HEK293 (cell line): ENCODE results near the gene CDC42EP2.

Experiments used
- CTCF ChIA-PET: fragments of 350-600 bp; formaldehyde crosslinking; extraction: SDS; loops from one replicate; lab custom pipeline; 2021; ENCODE audit warnings: antibody characterized with exemption; lab: Yijun Ruan, JAX
- POLR2A ChIA-PET: fragments of 300-600 bp; formaldehyde crosslinking; extraction: SDS; loops from one replicate; lab custom pipeline; 2020; ENCODE audit warnings: antibody characterized with exemption, inconsistent platforms; lab: Yijun Ruan, JAX
- H3K27ac ChIP-seq: fragments of 200-500 bp; sonication (Bioruptor generic); 2 replicates; pipeline ENCODE4 v1.5.1; 2014; ENCODE audit warnings: low read depth, low read length, control low read depth, inconsistent platforms; ENCODE audit errors: extremely low read depth
- H3K36me3 ChIP-seq, 2 experiments: fragments of 200-500 bp in 1 of 2; sonication (Bioruptor generic) in 1 of 2; 1 replicate in 1 of 2; 2 replicates in 1 of 2; pipeline ENCODE4 v1.5.1; 2014 to 2017; ENCODE audit warnings: inconsistent platforms in 2 of 2, low read length in 2 of 2; ENCODE audit not compliant: control insufficient read depth in 2 of 2, insufficient read depth in 1 of 2
- H3K4me1 ChIP-seq: fragments of 200-500 bp; sonication (Bioruptor generic); 2 replicates; pipeline ENCODE4 v1.5.1; 2014; ENCODE audit warnings: mild to moderate bottlenecking, low read length, inconsistent platforms; ENCODE audit not compliant: control insufficient read depth, insufficient read depth
- H3K4me3 ChIP-seq: 2 replicates; pipeline ENCODE4 v1.5.1; 2011; ENCODE audit warnings: low read depth, mild to moderate bottlenecking, control low read depth, low read length, moderate library complexity
- H3K9me3 ChIP-seq: fragments of 200-500 bp; sonication (Bioruptor generic); 2 replicates; pipeline ENCODE4 v1.5.1; 2014; ENCODE audit warnings: low read depth, low read length, inconsistent platforms; ENCODE audit not compliant: control insufficient read depth, insufficient read depth
- MZF1 ChIP-seq: fragments of 450-650 bp; formaldehyde crosslinking; IDR thresholded peaks from 2 replicates; pipeline ENCODE4 v1.5.1; 2017; ENCODE audit warnings: missing biosample characterization, missing genetic modification characterization, borderline replicate concordance
- PRDM2 ChIP-seq: fragments of 450-650 bp; formaldehyde crosslinking; IDR thresholded peaks from 2 replicates; pipeline ENCODE4 v1.5.1; 2016; ENCODE audit warnings: missing biosample characterization, missing genetic modification characterization, borderline replicate concordance
- RBAK ChIP-seq: fragments of 450-650 bp; formaldehyde crosslinking; IDR thresholded peaks from 2 replicates; pipeline ENCODE4 v1.5.1; 2016; ENCODE audit warnings: missing biosample characterization, missing genetic modification characterization
- SCRT1 ChIP-seq: fragments of 450-650 bp; formaldehyde crosslinking; IDR thresholded peaks from 2 replicates; pipeline ENCODE4 v1.5.1; 2016; ENCODE audit warnings: missing biosample characterization, missing genetic modification characterization, borderline replicate concordance
- SCRT2 ChIP-seq: fragments of 450-650 bp; formaldehyde crosslinking; IDR thresholded peaks from 2 replicates; pipeline ENCODE4 v1.5.1; 2016; ENCODE audit warnings: missing biosample characterization, missing genetic modification characterization
- ZBTB7A ChIP-seq: fragments of 450-650 bp; formaldehyde crosslinking; IDR thresholded peaks from 2 replicates; pipeline ENCODE4 v1.5.1; 2016; ENCODE audit warnings: low read depth, missing biosample characterization, missing genetic modification characterization
- ZNF433 ChIP-seq: fragments of 450-650 bp; formaldehyde crosslinking; IDR thresholded peaks from 2 replicates; pipeline ENCODE4 v1.5.1; 2016; ENCODE audit warnings: missing biosample characterization, missing genetic modification characterization, low read depth
- ZNF514 ChIP-seq: fragments of 450-650 bp; formaldehyde crosslinking; IDR thresholded peaks from 2 replicates; pipeline ENCODE4 v1.5.1; 2016; ENCODE audit warnings: missing biosample characterization, missing genetic modification characterization
- ZNF560 ChIP-seq: fragments of 450-650 bp; formaldehyde crosslinking; IDR thresholded peaks from 2 replicates; pipeline ENCODE4 v1.5.1; 2017; ENCODE audit warnings: missing biosample characterization, missing genetic modification characterization, borderline replicate concordance
- ZNF561 ChIP-seq: fragments of 450-650 bp; IDR thresholded peaks from 2 replicates; pipeline ENCODE4 v1.5.1; 2018; ENCODE audit warnings: missing biosample characterization, missing genetic modification characterization, borderline replicate concordance
- ZNF621 ChIP-seq: fragments of 450-650 bp; formaldehyde crosslinking; IDR thresholded peaks from 2 replicates; pipeline ENCODE4 v1.5.1; 2017; ENCODE audit warnings: missing biosample characterization, missing genetic modification characterization
- ZNF677 ChIP-seq: fragments of 450-650 bp; IDR thresholded peaks from 2 replicates; pipeline ENCODE4 v1.5.0; 2018; ENCODE audit warnings: missing biosample characterization, mild to moderate bottlenecking, missing genetic modification characterization, moderate library complexity
- ZNF792 ChIP-seq: fragments of 450-650 bp; formaldehyde crosslinking; IDR thresholded peaks from 2 replicates; pipeline ENCODE4 v1.5.1; 2016; ENCODE audit warnings: missing biosample characterization, missing genetic modification characterization
- TF ChIP-seq, protein P1 (sequence below): fragments of 450-650 bp; formaldehyde crosslinking; IDR thresholded peaks from 2 replicates; pipeline ENCODE4 v1.5.1; 2016; ENCODE audit warnings: missing biosample characterization, missing genetic modification characterization, borderline replicate concordance
- TF ChIP-seq, protein P2 (sequence below): fragments of 450-650 bp; IDR thresholded peaks from 2 replicates; pipeline ENCODE4 v1.5.1; 2018; ENCODE audit warnings: missing biosample characterization, missing genetic modification characterization
- TF ChIP-seq, protein P3 (sequence below): fragments of 450-650 bp; formaldehyde crosslinking; IDR thresholded peaks from 2 replicates; pipeline ENCODE4 v1.5.1; 2016; ENCODE audit warnings: missing biosample characterization, missing genetic modification characterization

Gene CDC42EP2

DNA sequence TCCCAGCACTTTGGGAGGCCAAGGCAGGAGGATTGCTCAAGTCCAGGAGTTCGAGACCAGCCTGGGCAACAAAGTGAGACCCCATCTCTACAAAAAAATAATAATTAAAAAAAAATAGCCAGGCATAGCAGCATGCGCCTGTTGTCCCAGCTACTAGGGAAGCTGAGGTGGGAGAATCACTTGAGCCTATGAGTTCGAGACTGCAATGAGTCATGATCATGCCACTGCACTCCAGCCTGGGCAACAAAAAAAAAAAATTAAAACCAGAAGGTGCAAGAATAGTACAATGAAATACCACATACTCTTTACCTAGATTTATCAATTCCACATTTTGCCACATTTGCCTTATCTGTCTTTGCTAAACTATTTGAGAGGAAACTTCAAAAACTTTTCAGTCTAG, 27.2 kb downstream of the CDC42EP2 start:
- TF ChIP-seq ZNF792 (tag by site-specific recombination): no peak
- no peak for TF ChIP-seq ZNF560 (tag by site-specific recombination)
- TF ChIP-seq PRDM2: no peak
- TF ChIP-seq ZNF433 (tag by site-specific recombination): no peak
- TF ChIP-seq MZF1 (tag by site-specific recombination): no peak
- TF ChIP-seq ZBTB7A: no peak
- no peak for TF ChIP-seq RBAK (tag by site-specific recombination)
- TF ChIP-seq, protein P1, sequence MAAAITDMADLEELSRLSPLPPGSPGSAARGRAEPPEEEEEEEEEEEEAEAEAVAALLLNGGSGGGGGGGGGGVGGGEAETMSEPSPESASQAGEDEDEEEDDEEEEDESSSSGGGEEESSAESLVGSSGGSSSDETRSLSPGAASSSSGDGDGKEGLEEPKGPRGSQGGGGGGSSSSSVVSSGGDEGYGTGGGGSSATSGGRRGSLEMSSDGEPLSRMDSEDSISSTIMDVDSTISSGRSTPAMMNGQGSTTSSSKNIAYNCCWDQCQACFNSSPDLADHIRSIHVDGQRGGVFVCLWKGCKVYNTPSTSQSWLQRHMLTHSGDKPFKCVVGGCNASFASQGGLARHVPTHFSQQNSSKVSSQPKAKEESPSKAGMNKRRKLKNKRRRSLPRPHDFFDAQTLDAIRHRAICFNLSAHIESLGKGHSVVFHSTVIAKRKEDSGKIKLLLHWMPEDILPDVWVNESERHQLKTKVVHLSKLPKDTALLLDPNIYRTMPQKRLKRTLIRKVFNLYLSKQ: no peak
- TF ChIP-seq, protein P2, sequence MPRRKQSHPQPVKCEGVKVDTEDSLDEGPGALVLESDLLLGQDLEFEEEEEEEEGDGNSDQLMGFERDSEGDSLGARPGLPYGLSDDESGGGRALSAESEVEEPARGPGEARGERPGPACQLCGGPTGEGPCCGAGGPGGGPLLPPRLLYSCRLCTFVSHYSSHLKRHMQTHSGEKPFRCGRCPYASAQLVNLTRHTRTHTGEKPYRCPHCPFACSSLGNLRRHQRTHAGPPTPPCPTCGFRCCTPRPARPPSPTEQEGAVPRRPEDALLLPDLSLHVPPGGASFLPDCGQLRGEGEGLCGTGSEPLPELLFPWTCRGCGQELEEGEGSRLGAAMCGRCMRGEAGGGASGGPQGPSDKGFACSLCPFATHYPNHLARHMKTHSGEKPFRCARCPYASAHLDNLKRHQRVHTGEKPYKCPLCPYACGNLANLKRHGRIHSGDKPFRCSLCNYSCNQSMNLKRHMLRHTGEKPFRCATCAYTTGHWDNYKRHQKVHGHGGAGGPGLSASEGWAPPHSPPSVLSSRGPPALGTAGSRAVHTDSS: no peak
- TF ChIP-seq ZNF621 (tag by site-specific recombination): no peak
- TF ChIP-seq, all 188 proteins: peak for 0
- no peaks in the 10 kb centered on the region for H3K4me1 ChIP-seq
- no peak overlapping the region for H3K4me3 ChIP-seq
- CTCF ChIA-PET: interaction anchor here (0.6 to 1.4 kb wide), 4 partner anchors 12 to 232 kb away, joined by 4 to 8 read pairs (median 5); partner anchors contain the start of gene CDC42EP2
- H3K36me3 ChIP-seq: peaks cover 26 to 81% of the 10 kb centered on the region in 2 experiments
- no peaks in the 10 kb centered on the region for H3K9me3 ChIP-seq
- POLR2A ChIA-PET: interaction anchor here (1.7 to 1.8 kb wide), 2 partner anchors 8 to 10 kb away, joined by 4 to 8 read pairs; partner anchors contain the start of gene DPF2
- no peak overlapping the region for H3K27ac ChIP-seq

- ChIA-PET POLR2A (interaction anchor here (1.0 to 2.0 kb wide), 4 partner anchors 9 to 73 kb away, joined by 3 to 8 read pairs (median 5); partner anchors contain the start of gene DPF2), CTCF (interaction anchor here (1.2 to 2.2 kb wide), 4 partner anchors 17 to 76 kb away, joined by 3 to 15 read pairs (median 5); partner anchors contain the start of gene DPF2)
- no peak overlapping the region for H3K27ac ChIP-seq
- no peaks in the 10 kb centered on the region for H3K9me3 ChIP-seq
- TF ChIP-seq ZNF677 (tag by site-specific recombination) (no peak), SCRT1 (tag by site-specific recombination) (0 out of 2 replicates have a peak, but pooled peaks have one; percentile 59), ZNF561 (tag by site-specific recombination) (no peak), SCRT2 (peak; percentile 76), ZNF514 (no peak)
- TF ChIP-seq, protein P3, sequence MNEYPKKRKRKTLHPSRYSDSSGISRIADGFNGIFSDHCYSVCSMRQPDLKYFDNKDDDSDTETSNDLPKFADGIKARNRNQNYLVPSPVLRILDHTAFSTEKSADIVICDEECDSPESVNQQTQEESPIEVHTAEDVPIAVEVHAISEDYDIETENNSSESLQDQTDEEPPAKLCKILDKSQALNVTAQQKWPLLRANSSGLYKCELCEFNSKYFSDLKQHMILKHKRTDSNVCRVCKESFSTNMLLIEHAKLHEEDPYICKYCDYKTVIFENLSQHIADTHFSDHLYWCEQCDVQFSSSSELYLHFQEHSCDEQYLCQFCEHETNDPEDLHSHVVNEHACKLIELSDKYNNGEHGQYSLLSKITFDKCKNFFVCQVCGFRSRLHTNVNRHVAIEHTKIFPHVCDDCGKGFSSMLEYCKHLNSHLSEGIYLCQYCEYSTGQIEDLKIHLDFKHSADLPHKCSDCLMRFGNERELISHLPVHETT (tag by site-specific recombination): no peak
- H3K36me3 ChIP-seq: peaks cover 28 to 58% of the 10 kb centered on the region in 2 experiments
- no peak overlapping the region for H3K4me3 ChIP-seq
- H3K4me1 ChIP-seq: no peaks in the 10 kb centered on the region
These were observed 36.8 kb downstream of the CDC42EP2 start for GRCh38 chr11:65351511-65351910.
